Fibroblast of peridontal ligament (primary cell): ENCODE results near the gene VSIR.

Source experiments
- DNase-seq: peaks from one replicate; pipeline ENCODE4 v3.0.0-alpha.2; 2010; ENCODE audit errors: extremely low read depth

Gene VSIR

DNA sequence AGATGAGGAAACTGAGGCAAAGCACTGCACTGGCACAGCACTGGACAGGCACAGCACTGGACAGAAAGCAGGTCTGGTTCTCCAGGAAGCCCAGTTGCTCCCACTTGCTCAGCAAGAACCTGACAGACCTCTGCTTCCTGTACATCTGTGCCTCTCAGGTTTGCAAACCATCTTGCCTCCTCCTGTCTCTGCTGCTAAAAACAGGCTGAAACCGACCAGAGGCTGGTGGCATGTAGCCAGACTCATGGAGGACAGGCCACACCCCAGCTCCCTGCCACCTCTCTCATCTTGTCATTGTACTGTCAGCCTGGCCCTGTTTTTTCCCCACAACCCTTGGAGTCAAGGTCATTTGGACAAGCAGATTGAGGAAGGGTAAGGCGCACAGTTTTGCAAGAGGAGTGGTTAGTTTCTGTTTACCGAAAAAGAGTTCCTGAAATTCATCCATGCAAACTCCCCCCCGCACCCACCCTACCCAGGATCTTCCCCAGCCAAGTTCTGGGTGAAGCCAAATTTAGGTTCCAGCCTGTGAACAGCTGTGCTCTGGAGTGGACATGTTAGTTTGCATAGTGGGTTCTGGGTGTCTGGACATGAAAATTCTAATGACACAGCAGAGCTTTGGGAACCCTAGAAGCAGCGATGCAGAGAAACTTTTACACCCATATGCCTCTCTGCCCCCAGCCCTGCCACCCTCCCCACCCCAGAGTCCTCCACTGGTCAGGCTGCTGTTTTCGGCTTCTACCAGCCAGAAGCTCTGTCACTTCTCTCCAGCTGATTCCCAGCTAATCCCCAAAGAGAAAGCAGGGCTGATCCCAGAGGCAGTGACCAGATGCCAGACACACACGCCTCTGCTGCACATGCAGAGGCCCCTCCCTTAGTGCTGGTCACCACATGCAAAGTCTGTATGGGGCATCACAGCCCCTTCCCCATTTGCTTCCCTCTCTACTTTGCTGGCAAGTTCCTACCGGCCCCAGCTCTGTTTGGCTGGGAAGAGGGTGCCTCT lies 45.3 kb downstream of the VSIR start:
- DNase-seq = peak; percentile 71

GRCh38 chr10:71727105-71727737 lies 46.1 kb downstream of the VSIR start:
- DNase-seq = no peak

DNA sequence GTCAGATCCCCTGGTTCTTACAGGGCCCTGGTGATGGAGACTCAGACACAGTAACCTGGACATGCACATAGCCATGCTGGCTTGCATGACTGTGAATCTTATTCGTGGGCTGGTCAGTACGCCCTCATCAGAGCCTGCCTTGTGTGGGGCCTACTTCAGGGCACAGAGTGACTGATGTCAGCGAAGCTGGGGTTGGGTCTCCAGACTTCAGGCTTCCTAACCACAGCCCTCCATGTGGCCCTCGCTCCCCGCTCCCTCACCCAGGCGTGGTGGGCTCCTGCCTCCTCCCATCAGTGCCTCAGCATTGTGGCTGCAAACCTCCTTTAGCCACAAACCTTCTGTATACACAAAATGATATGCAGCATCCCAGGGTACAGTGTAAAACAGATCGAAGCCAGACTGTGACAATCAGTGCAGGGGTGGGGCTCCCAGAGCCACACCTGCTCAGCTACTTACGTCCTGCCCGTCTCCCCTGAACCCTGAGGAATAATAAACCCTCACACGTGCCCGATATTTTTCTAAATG lies 46.7 kb downstream of the VSIR start:
- no peak for DNase-seq

DNA sequence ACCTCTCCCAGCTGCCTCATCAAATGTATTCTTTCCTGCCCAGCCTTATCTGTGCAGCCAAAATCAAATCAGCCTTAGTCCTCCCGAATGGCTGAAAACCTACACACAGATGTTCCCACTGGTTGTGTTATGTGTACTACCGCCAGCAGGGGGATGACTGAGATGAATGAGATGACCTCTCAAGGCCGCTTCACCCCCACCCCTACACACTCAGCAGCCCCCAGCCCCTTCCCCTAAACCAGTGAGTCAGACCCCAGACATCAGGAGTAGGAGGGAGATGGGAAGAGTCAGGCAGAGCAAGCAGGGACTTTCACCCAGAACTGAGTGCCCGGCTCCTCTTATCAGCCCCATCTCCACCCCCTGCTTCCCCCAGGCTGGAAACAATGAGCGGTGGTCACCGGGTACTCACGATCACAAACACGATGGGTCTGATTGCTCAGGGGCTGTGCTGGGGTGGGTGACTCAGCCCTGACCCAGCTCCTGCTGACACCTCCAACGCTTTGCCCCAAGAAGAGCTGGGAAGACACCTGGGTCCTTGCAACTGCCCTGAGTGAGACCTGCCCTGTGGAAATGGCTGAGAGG lies 47.2 kb downstream of the VSIR start:
- DNase-seq = peak; percentile 33

- no peak for DNase-seq
Measured at GRCh38 chr10:71725249-71725648, 48.1 kb downstream of the VSIR start.

DNA sequence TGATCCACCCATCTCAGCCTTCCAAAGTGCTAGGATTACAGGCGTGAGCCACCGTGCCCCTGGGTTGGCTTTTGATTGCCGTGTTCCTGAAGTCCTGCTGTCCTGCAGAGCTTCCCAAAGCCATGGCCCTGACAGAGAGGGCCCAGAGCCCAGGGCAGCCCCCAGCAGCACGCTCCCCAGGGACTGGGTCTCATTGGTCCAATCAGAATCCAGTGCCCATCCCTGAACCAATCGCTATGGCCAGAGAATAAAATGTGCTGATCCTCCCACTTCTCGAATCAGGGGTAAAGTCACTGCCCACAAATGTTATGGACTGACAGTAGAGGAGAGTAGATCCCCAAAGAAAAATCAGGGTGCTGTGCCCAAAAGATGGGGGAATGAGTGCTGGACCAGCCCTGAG lies 48.8 kb downstream of the VSIR start:
- no peak for DNase-seq

DNA sequence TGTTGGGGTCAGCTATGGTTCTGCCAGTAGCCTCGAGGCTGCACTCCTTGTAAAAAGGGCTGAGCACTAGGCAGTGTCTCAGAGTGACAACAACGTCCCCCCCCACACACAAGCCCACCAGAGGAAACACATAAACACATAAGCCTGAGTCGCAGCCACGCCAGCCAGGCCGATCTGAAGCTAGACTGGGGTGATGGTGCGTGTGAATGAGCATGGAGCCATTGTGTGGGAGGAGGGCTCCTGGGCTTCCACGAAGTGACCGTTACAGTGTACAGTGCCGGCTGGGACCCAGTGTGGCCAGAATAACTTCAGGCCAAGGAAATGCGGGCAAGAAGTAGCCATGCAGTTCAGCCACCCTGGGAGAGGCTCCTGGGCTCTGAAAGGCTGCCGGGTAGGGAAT lies 50.0 kb downstream of the VSIR start:
- no peak for DNase-seq

GRCh38 chr10:71722849-71723248 lies 50.5 kb downstream of the VSIR start:
- DNase-seq = no peak

DNA sequence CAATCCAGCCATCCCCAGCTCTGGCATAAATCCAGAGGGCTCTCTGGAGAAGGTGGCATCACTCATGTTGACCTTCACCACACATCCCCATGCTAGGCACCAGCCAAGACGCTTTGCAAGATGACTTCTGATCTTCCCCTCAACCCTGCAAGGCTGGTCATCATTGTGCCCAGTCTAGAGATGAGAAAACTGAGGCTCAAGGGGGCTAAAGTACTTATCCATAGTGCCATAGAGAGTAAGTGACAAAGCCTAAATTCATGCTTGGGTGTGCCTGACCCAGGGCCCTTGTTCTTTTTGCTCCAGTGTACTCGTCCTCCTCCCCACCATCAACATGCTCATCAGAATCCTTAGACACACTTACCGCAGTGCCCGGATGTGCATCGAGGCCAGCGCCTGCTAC lies 52.0 kb downstream of the VSIR start:
- DNase-seq = no peak

- DNase-seq = no peak
Measured at GRCh38 chr10:71720288-71720687, 53.0 kb downstream of the VSIR start.

GRCh38 chr10:71719464-71720201 lies 53.7 kb downstream of the VSIR start, which contains the start of gene C10orf105:
Gene C10orf105, minus strand, starts transcription at chr10:71719778. Its CDS starts 3,441 bp downstream, at chr10:71716337.
- DNase-seq = no peak

DNA sequence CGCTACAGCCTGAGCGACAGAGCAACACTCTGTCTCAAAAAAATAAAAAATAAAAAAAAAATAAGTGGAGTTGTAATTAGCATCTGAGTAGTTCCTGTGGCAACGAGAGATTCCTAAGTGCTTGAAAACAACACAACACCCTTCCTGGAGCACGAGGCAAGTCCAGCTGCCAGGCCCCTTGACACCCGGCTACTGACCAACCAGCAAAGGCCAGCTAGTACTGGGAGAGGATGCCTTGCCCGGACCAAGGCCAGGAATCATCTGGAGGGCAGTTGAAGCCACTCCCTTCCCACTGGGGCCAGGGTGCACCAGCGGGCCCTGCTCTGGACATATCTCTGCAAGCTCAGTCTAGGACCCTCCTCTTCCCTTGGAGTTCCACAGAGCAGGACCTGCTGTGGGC lies 54.3 kb downstream of the VSIR start:
- peak; percentile 40 for DNase-seq

DNA sequence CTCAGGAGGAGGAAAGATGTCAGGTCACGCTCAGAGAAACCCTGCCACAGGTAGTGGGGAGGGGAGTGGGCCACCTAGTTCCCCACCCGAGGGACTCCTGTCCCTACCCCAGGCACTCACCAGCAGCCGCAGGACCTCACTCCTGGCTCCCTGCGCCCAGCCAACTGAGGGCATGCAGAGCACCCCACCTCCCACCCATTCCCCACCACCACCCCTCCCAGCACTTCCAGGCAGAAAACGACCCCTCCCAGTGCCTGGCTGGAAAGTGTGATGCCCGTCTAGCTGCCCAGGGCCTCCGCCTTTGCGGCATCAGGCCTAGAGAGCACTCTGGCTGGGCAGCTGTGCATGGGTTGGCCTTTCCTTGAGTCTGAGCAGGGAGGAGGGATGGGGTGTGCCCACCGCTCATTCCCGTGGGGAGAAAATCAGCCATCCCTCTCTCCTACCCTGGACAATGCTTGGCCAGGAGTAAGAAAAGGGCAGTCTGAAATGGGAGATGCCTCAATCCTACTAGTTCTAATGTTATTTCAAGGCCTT lies 55.1 kb downstream of the VSIR start:
- DNase-seq = no peak

DNA sequence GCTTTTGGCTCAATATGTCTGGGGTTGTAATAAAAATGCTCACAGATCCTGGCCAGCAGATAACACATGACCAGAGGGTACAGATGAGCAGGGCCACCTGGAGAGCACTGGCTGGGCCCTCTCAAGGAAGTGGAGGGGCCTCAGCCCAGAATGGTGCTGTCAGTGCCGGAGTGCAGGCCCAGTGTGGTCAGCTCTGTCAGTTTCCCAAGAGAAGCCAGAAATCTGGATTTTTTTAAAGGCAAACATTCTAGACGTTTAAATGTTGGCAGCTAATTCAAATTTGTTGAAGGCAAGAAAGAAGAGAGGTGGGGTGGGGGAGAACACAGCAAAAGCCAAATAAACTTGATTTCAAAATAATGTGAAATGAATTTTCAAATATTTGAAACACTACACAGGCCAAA lies 55.8 kb downstream of the VSIR start:
- peak; percentile 45 for DNase-seq

DNA sequence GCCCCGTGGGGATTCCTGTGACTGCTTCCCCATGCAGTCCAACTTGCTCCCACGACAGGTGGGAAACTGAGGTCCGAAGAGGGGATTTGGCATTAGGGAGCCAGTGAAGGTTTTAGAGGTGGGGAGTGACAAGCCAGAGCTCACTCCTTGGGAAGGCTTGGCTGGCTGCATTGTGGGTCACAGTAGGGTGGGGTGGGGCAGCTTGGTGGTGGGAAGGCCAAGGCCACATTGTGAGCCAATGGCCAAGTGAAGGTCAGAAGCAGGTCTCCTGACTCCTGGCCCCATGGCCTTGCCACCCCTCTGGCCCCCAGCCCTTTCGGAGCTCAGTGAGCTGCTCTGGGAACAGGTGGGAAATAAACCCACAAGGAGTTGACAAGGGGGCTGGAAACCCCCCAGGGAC lies 56.3 kb downstream of the VSIR start:
- no peak for DNase-seq

DNA sequence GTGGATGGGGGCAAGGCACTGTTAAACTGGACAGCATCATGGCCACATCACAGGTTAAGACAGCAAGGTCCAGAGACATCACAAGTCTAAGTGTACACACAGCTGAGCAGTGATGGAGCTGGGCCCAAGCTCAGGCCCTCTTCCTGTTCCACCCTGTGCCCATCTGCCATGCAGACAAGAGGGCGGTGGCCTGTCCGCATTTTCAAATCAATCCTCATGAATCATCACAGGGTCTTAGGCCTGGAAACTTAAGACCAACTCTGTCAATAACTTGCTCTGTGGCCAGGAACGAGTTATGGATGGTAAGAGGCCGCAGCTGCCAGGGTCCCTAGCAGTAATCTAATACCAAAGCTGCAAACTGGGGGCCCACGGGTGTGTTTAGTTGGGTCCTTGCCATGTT lies 56.9 kb downstream of the VSIR start:
- DNase-seq = no peak

GRCh38 chr10:71715860-71716259 lies 57.5 kb downstream of the VSIR start:
- no peak for DNase-seq

DNA sequence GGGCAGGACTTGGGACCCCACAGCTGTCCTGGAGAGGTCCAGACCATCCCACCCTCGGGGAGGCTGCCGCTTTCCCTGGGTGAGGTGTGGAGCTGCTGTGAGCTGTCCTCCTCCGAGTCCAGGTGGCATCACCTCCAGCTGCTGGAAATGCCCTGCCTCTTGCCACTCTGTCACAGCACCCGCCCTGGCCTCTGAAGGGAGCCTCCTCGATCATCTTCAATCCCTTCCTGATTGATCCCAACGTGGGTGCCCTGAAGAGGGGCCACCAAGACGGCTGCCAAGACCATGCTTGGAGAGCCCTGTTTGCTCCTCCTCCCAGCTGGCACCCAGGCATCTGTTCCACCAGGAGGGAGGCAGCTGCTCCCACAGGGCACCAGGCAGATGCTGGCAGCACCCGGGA lies 58.3 kb downstream of the VSIR start:
- no peak for DNase-seq

DNA sequence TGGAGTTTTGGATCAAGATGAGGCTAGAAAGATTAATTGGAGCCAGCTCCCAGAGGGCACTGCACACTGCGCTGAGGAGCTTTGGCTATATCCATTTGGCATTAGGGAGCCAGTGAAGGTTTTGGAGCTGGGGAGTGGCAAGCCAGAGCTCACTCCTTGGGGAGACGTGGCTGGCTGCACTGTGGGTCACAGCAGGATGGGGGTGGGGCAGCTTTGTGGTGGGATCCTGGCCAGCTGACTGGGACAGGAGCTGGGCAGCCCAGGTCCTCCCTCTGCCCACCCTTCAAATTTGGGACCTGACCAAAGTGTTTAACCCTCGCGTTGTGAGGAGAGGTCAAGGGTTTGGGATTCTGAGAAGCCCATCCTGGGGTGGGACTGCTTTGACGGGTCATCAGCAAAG lies 58.7 kb downstream of the VSIR start:
- no peak for DNase-seq

DNA sequence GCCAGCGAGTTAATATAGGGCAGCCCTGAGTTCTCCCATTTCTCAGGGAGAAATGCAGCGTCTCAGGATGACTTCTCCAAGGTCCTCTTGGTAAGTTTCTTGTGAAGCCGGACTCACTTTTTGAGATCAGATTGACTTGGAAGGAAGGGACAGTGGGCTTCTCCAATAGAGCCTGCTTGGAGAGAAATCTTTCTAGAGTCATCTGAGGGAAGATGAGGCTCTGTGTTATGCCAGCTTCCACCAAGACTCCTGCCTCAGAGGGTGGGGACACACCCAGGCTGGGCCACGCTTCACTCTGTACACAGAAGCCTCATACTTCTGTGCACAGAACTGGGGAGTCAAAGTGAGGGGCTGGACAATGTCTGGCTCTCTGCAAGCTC lies 59.3 kb downstream of the VSIR start:
- no peak for DNase-seq
